GM21423 (cell line): Measurements from ENCODE around the gene CASP7.
"Not testable (repeated sequence)": the region's sequence is repeated elsewhere in the genome, so short reads cannot be mapped to it uniquely, and the experiment has no call there.

Experiments used
- ATAC-seq: cut with Tn5 transposase; IDR thresholded peaks from one replicate; pipeline ENCODE4 v1.9.1; 2021; ENCODE audit warnings: mild to moderate bottlenecking, moderate library complexity; ENCODE audit not compliant: unreplicated experiment

Gene CASP7

GRCh38 chr10:113679463-113680189 is at the start of gene CASP7:
Gene CASP7 (plus strand): TSS chr10:113679912. CDS start chr10:113697494, 17,582 bp downstream.
- ATAC-seq = peak; percentile 64

- ATAC-seq = no peak
These were observed 48.7 kb upstream of the CASP7 start for GRCh38 chr10:113630929-113631533.

GRCh38 chr10:113631684-113632367 is 47.9 kb upstream of the CASP7 start:
- no peak for ATAC-seq

- no peak for ATAC-seq
These were observed 39.7 kb upstream of the CASP7 start for GRCh38 chr10:113639966-113640365.

- no peak for ATAC-seq
These were observed 38.0 kb upstream of the CASP7 start for GRCh38 chr10:113641702-113642101.

GRCh38 chr10:113643183-113643582 is 36.5 kb upstream of the CASP7 start:
- ATAC-seq = no peak

GRCh38 chr10:113644185-113645120 is 35.3 kb upstream of the CASP7 start:
- ATAC-seq = no peak

- ATAC-seq = no peak
These were observed 33.1 kb upstream of the CASP7 start for GRCh38 chr10:113646336-113647201.

GRCh38 chr10:113647812-113648211 is 31.9 kb upstream of the CASP7 start:
- ATAC-seq = no peak

GRCh38 chr10:113648478-113648877 is 31.2 kb upstream of the CASP7 start:
- ATAC-seq = no peak

- no peak for ATAC-seq
These were observed 29.5 kb upstream of the CASP7 start for GRCh38 chr10:113650172-113650571.

GRCh38 chr10:113651021-113651420 is 28.7 kb upstream of the CASP7 start:
- no peak for ATAC-seq

- no peak for ATAC-seq
These were observed 27.8 kb upstream of the CASP7 start for GRCh38 chr10:113651898-113652297.

- not testable (repeated sequence) for ATAC-seq
These were observed 27.3 kb upstream of the CASP7 start for GRCh38 chr10:113652456-113652855.

GRCh38 chr10:113656896-113657295 is 22.8 kb upstream of the CASP7 start:
- no peak for ATAC-seq

GRCh38 chr10:113657544-113657943 is 22.2 kb upstream of the CASP7 start:
- no peak for ATAC-seq

- no peak for ATAC-seq
These were observed 18.4 kb upstream of the CASP7 start for GRCh38 chr10:113661332-113661731.

GRCh38 chr10:113663142-113663541 is 16.6 kb upstream of the CASP7 start:
- no peak for ATAC-seq

- ATAC-seq = no peak
These were observed 15.8 kb upstream of the CASP7 start, which contains the start of gene NRAP for GRCh38 chr10:113663908-113664307. Gene NRAP (minus strand): TSS chr10:113664041. CDS start chr10:113663882, 159 bp downstream.

- ATAC-seq = no peak
These were observed 14.4 kb upstream of the CASP7 start for GRCh38 chr10:113665352-113665751.
